SIG-M5 treated with dmso at 0.1 percent for 504 hours (cell line): ENCODE results near the gene STIL.
A peak's percentile ranks its signal among the peaks of the same experiment; 100 is the strongest.
"Not testable (repeated sequence)": the region's sequence is repeated elsewhere in the genome, so short reads cannot be mapped to it uniquely, and the experiment has no call there.

ENCODE experiments used
- DNase-seq: peaks from one replicate; lab custom pipeline; 2025; ENCODE audit not compliant: unreplicated experiment; lab: John Stamatoyannopoulos, UW

The STIL gene

GRCh38 chr1:47323599-47324031 lies 9.7 kb upstream of the STIL start:
- DNase-seq: no peak

- DNase-seq: not testable (repeated sequence)
These were observed 6.0 kb upstream of the STIL start for GRCh38 chr1:47319968-47320367.

- no peak for DNase-seq
These were observed 3.9 kb upstream of the STIL start for GRCh38 chr1:47317841-47318240.

GRCh38 chr1:47309427-47309826 lies 4.5 kb downstream of the STIL start:
- DNase-seq: no peak

- DNase-seq: no peak
These were observed 11.5 kb downstream of the STIL start for GRCh38 chr1:47302472-47302871.

GRCh38 chr1:47298025-47298699 lies 15.8 kb downstream of the STIL start:
- DNase-seq: no peak

GRCh38 chr1:47295579-47295978 lies 18.4 kb downstream of the STIL start:
- DNase-seq: no peak

GRCh38 chr1:47294863-47295262 lies 19.1 kb downstream of the STIL start:
- DNase-seq: not testable (repeated sequence)

- DNase-seq: peak; percentile 40
These were observed 25.8 kb downstream of the STIL start for GRCh38 chr1:47288116-47288515.

GRCh38 chr1:47280142-47280541 lies 33.8 kb downstream of the STIL start:
- no peak for DNase-seq

- DNase-seq: no peak
These were observed 37.1 kb downstream of the STIL start for GRCh38 chr1:47276850-47277249.

GRCh38 chr1:47275811-47276210 lies 38.1 kb downstream of the STIL start:
- not testable (repeated sequence) for DNase-seq

- DNase-seq: not testable (repeated sequence)
These were observed 48.4 kb downstream of the STIL start for GRCh38 chr1:47265529-47265928.

- DNase-seq: peak; percentile 61
These were observed 51.0 kb downstream of the STIL start for GRCh38 chr1:47262787-47263413.

- no peak for DNase-seq
These were observed 56.7 kb downstream of the STIL start for GRCh38 chr1:47257224-47257623.

- no peak for DNase-seq
These were observed 61.2 kb downstream of the STIL start for GRCh38 chr1:47252795-47253194.

GRCh38 chr1:47252369-47252768 lies 61.6 kb downstream of the STIL start:
- no peak for DNase-seq

GRCh38 chr1:47249755-47250154 lies 64.2 kb downstream of the STIL start:
- DNase-seq: no peak

GRCh38 chr1:47244339-47244862 lies 69.5 kb downstream of the STIL start:
- DNase-seq: no peak

- DNase-seq: no peak
These were observed 70.0 kb downstream of the STIL start for GRCh38 chr1:47243910-47244309.

- no peak for DNase-seq
These were observed 72.5 kb downstream of the STIL start for GRCh38 chr1:47241114-47242113.
